Left lobe of liver (tissue), 2 donors: Measurements from ENCODE around the gene CROT. TPM values are rescaled to one million over a fixed set of nuclear protein-coding genes. Genes with fewer than 3 reads are reported as not detected.
A peak's percentile ranks its signal among the peaks of the same experiment; 100 is the strongest.

Source experiments
- ATAC-seq: fragments of 200-7000 bp; cut with Tn5 transposase; one replicate; pipeline ENCODE4 v1.9.1; 2020; ENCODE audit warnings: mild to moderate bottlenecking, moderate library complexity
- DNase-seq: peaks from one replicate; pipeline ENCODE4 v3.0.0-alpha.2; 2020; ENCODE audit warnings: low spot score
- total RNA-seq: library from RNA; stranded (reverse); gene quantifications from one replicate; pipeline ENCODE4 v1.2.1, GENCODE V29; 2021
- donor health status: DM: no; HTN: no; CAD: no; lungs with moderate emphysema.
- donor health status: DM: no; HTN: yes; CAD: no.

CROT gene
- total RNA-seq, 1 donor from 2014 or later, result 14.0 TPM

DNA sequence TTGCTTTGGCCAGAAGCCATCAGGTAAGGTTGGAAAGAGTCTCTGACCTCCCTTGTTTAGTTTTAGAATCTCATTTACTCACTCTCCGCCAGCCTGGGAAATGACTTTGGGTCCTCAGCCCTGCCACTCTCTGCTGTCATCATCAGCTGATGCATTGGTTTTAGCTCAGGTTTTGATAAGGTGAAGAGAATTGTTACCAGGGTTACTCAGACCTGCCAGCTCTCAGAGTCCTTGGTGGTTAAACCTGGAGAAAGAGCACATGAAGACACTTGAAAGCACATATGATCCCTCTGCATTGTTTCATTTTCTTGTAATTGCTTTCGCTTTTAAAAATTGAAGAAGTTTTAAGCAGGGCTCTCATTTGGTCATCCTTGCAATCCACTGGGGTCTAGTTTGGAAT, 4.0 kb upstream of the CROT start:
- ATAC-seq, result no peak
- no peak for DNase-seq

DNA sequence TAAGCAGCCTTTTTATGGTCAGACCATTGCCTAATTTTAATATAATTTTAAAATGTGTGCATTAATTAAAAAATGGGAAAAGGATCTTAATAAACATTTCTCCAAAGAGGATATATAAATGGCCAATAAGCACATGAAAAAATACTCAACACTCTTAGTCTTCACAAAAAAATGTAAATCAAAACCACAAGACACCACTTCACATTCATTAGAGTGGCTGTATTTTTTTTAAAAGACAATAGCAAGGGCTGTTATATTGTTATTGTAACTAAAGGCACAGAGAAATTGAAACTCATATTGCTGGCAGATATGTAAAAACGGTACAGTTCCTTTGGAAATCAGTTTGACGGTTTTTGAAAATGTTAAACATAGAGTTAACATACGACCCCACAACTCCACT, 3.2 kb upstream of the CROT start:
- ATAC-seq (no peak), DNase-seq (no peak)

DNA sequence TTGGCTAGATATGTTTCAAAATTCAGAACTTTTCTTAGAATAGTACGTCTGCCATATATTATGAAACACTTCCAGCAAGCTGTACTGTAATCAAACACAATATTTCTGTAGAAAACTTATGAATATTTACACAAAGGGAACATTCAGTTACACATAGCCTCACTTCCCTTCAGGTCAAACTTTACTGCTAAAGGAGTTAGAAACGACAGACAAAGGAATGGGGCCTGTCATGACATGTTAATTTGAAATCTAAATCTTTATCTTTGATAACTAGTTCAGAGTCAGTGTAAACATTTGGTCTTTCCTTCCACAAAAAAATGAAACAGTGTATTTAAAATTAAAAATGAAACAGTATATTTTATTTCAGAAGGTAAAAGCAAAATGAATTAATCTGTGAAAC, 1.0 kb upstream of the CROT start:
- DNase-seq (no peak), ATAC-seq (no peak)

DNA sequence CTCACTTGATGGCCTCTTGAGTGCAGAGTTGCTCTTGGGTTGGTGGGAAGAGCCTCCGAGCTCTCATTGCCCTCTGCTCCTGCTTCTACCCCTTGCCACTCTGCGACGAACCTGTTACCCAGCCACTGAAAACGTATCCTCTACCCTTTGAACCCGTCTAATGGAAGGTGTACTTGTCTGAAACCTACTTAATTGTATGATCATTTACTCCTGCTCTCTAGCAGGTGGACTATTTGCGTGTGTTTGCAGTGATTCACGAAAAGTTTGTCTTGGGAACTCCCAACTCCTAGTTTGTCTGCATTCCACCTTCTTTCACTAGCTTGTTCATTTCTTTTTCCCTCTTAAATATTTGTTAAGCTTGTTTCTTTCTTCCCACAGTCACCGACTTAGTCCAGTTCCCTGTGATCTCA, 503 bp downstream of the CROT start:
- no peak for DNase-seq

DNA sequence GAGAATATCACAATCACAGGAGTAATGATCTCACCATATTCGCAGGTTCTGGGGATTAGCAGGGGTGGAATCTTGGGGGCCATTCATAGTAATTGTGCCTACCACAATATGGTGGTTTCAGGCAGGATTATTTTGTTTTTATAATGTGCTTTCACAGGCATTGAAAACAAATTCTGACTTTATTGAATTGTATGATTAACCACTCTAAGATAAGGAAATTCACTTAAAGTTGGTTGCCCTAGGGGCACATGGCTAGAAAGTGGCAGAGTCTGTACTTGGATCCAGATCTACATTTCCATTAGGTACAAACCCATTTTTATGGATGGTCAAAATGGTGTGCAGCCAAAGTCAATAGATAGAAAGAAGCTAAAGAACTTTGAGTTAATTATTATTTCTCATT, 1.7 kb downstream of the CROT start:
- no peak for DNase-seq
- ATAC-seq, result no peak

More for the DNA sequence above, 503 bp downstream of the CROT start:
- ATAC-seq, result peak; percentile 61

DNA sequence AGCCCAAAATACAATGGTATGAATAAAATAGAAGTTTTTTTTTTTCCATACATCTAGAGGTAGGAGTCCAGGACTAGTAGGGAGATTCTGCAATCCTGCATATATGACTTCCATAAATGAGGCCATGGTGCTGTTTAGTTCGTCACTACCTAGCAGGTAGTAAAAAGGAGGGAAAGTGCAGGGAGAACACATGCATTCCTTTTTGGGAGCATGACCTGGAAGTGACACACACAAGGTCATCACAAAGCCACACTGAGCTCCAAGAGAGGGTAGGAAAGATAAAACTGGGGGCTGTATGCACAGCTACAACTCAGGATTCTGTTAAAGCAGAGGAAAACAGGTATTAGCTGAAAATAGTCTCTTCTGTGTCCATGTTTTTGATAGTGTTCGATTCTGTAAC, 2.2 kb downstream of the CROT start:
- no peak for DNase-seq
- ATAC-seq, result no peak

DNA sequence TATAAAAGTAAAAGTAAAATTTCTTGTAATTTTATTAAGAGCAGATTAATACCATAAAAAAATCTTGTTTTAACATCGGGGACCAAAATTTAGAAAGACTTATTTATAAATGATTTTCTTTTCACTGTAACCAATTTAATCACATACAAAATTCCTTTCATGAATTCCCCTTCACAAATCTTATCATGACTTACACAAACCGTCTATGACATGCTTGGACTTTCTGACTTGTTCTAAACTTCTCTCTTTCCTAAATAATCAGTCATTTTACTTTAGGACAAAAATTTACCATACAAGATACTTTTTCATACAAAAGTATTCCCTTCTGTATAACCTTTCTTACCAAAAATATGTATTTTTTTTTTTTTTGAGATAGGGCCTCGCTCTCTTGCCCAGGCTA, 9.3 kb downstream of the CROT start:
- DNase-seq, result no peak
- no peak for ATAC-seq

DNA sequence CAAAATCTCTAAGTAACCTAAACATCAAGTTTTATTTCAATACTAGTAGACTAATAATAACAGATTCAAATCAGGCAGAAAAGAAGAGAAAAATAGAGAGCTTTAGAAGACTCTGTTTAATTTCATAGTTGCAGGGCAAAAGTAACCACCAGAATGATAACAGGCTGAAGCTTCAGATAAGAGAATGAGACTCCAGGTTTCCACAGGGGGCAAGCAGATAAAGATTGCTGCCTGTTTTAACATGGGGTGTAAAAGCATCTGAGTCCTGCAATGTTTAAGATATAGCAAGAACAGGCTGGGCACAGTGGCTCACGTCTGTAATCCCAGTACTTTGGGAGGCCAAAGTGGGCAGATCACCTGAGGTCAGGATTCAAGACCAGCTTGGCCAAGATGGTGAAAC, 11.0 kb downstream of the CROT start:
- DNase-seq (no peak), ATAC-seq (no peak)

DNA sequence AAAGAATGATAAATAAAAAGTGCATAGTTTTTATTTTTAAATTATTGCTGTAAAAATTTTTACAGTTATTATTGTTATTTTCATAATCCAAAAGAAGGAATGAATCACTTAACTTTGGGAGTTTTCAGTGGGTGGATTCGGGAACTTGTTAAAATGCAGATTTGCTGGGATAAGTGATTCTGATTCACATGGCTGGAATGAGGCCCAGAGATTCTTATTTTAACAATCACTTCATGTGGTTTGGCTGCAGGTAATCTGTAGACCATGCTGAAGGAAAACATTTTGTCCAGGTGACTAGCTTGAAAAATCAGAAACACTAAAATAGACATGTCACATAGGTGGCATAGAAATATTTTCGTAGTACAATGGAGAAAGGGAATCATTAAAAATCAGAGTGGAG, 13.9 kb downstream of the CROT start:
- DNase-seq (no peak), ATAC-seq (no peak)

DNA sequence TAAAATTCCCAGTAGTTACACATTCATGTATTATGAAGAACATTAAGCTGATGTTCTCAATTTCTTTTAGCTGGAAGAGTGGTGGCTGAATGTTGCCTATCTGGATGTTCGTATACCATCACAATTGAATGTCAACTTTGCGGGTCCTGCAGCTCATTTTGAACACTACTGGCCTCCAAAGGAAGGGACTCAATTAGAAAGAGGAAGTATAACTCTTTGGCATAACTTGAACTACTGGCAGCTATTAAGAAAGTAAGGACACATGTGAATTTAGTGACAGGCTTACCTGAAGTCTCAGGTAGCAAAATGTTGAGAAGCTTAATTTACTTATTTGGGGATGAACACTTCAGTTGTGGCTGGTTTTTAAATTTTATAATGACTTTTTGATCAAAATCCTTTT, 15.9 kb downstream of the CROT start:
- ATAC-seq, result no peak
- DNase-seq, result no peak

DNA sequence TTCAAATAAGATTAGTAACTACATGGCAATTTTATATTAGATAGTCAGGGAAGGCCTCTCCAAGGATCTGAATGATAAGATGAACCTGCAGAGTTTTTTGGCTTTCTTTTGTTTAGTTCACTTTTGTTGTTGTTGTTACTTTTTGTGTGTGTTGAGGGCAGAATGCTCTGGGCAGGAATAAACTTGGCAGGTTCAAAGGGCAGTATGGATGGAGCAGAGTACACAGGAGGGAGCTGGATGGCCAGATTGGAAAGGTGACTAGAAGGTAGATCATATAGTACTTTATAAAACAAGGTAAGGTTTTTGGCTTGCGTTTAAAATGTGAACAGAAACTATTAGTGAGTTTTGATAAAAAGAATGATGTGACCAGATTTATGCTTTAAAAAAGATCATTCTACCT, 17.9 kb downstream of the CROT start:
- ATAC-seq, result peak; percentile 86
- DNase-seq, result no peak

DNA sequence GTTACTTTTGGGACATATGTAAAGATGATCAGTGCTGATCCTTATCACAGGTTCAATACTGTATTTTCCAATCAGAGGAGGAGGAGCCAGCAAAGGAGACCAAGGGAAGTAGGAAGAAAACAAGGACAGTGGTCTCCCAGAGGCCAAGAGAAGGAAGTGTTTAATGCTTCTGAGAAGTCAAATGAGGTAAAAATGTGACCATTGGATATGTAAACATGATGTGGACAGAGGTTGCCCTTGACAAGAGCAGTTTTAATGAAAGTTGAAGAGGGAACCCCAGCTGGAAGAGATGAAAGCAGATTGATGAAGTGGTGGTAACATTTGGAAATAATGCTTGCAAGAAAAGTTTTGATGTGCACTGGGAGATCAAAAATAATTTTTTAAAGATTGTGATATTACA, 18.8 kb downstream of the CROT start:
- peak; percentile 66 for ATAC-seq
- DNase-seq, result no peak

DNA sequence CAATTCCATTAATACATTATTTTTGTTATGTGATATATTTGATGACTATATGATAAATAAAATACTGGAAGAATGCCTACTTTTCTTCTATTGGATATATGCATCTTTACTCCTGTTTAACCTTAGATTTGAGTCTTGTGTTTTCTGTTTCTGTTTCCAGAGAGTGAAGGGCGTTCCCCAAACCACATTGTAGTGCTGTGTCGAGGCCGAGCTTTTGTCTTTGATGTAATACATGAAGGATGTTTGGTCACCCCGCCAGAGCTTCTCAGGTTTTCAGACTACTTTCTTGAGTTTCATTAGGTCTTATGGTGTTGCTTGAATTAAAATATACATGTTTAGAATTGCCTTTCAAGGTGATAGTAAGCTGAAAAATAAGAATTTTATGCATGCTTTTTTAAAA, 23.8 kb downstream of the CROT start:
- no peak for DNase-seq
- no peak for ATAC-seq

DNA sequence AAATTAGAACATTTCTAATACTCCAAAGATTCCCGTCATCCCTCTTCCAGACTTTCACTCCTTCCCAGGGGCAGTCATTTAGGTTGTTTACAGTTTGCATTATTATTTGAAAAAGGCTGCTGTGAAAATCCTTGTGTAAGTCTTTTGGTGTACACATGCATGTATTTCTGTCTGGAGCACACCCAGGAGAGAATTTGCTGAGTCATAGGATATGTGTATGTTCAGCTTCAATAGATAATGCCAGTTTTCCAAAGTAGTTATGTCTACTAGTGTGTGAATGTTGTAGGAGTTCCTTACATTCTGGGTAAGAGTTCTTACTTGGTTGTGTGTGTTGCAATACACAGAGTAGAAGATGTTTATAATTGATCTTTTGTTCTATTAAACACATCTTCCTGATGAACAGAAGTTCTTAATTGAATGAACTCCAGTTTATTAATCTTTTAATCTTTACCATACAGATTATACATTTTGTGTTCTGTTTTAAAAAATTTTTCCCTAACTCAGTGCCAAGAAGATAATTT, 25.3 kb downstream of the CROT start:
- no peak for ATAC-seq
- no peak for DNase-seq

DNA sequence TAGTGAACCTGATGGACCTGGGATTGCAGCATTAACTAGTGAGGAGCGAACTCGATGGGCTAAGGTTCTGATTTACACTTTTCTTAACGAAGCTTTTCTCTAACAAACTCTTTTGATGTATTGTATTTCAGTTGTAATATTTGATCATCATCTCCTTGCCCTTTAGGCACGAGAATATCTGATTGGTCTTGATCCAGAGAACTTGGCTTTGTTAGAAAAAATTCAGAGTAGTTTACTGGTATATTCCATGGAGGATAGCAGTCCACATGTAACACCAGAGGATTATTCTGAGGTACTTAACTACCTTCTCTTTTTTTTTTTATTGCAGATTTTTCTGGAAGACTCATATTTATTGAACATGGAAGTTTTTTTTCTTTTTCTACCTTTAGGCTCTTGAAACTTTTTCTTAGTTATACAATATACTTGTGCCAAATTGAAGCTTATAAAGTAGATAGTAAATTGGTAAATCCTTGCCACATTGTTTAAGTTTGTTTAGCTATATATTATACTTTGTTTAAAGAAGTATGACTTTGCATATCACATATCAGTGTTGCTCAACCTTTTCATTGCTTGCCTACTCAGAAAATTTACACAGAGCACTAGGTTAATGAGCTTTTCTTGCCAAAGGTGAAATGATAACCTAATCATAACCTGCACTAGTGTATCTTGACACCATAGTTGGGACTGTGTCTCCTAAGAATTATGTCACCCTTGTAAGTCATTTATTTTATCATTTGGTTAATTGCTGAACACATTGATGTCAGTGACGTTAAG, 30.4 kb downstream of the CROT start:
- DNase-seq (no peak), ATAC-seq (no peak)

DNA sequence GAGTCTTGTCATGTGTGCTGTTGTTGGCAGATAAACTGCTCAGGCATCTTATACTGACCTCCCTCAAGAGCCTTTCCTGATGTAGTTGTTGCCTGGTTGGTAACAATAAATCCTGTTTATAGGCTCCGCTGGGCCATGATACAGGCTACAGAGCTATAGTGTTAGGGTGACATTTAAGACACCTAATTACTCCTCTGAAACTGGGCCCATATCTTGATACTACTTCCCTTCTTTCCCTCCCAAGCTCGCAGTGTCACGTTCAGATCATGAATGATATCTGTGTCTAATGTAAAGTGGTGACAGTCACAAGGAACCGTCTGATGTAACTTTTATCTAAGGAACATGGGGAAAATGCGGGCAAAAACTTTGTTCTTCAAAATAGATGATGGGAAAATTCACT, 35.4 kb downstream of the CROT start:
- ATAC-seq (no peak), DNase-seq (no peak)

DNA sequence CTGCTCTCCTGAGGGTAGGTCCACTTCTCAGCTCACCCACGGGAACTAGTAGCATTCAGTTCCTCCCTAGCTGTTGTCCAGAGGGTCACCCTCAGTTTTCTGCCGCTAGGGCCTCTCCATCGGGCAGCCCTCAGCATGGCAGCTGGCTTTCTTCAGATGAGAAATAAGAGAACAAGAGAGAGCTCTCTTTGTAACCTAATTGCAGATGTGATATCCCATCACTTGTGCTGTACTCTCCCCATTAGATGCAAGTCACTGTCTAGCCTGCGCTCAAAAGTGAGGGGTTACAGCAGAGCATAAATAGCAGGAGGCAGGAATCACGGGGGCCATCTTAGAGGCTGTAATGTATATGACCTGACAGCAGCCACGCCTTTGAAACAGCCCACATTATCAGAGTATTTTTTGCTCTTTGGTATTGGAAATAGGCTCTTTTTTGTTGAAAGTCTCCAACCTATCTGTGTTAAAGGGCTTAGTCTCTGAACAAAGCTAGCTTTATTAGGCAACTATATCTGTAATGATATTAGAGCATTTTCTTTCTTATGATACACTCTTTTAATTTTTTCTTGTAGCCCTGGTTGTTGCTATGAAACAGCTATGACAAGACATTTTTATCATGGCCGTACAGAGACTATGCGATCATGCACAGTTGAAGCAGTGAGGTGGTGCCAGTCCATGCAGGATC, 45.7 kb downstream of the CROT start:
- DNase-seq (no peak), ATAC-seq (peak; percentile 23)

DNA sequence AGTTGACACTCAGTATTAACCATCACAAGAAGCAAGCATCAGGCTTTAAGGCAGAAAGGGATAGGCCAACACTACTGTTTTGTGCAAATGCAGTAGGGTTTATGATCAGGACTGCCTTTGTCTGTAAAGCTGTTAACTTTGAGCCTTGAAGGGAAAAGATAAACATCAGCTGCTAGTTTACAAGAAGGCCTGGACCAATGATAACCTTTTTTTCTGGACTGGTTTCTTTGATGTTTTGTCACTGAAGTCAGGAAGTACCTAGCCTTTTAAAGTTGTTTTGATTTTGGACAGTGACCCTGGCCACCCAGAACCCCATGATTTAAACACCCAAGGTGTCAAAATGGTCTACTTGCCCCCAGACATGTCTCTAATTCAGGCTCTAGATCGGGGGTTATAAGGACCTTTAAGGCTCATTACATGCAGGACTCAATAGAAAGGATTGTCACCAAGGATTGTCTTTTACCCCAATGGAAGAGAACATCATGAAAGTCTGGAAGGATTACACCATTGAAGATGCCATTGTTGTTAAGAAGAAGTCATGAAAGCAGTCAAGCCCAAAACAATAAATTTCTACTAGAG, 50.1 kb downstream of the CROT start:
- no peak for ATAC-seq
- DNase-seq, result no peak

DNA sequence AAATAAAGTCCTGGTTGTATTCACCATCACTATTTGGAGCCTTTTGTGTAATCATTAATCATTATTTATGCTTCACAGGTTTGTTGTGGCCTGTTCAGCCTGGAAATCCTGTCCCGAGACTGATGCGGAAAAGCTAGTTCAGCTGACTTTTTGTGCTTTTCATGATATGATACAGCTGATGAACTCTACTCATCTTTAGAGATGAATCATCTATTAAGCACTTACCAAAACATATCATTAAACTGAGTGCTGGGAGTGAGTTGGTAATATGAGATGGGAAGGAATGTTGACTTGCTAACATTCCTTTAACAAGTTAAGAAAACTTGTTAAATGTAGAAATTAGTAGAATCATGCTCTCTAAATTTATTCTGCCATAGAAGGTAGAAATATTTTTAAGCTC, 53.0 kb downstream of the CROT start:
- ATAC-seq (no peak), DNase-seq (no peak)

DNA sequence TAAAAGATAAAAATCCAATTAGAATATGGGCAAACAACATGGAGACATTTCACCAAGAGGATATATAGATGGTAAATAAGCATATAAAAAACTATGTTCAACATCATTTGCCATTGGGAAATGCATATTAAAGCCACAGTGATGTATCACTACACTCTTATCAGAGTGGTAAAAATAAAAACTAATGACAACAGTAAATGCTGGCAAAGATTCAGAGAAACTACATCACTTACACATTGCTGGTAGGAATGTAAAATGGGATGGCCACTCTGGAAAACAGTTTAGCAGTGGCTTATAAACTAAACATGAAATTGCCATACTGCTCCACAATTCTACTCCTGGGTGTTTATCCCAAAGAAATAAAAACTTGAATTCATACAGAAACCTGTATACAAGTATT, 59.2 kb downstream of the CROT start:
- DNase-seq (no peak), ATAC-seq (no peak)

DNA sequence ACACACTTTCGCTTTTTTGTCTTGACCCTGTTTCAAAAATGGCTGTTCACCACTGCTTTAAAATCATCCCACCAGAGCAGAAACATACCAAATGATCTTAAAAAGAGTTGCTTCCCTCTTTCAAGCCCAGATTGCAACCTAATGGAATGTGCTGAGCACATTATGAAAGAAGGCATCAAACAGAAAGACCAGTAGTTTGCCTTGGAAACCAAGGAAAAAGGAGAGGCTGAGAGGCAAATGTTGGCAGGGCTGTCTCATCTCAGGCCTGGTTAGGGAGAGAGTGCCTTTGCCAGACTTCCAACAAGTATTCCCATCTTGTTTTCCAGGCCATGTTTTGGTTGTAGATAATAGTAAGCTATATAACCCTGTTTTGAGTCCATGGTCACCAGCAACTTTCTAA, 65.7 kb downstream of the CROT start:
- no peak for DNase-seq
- no peak for ATAC-seq

DNA sequence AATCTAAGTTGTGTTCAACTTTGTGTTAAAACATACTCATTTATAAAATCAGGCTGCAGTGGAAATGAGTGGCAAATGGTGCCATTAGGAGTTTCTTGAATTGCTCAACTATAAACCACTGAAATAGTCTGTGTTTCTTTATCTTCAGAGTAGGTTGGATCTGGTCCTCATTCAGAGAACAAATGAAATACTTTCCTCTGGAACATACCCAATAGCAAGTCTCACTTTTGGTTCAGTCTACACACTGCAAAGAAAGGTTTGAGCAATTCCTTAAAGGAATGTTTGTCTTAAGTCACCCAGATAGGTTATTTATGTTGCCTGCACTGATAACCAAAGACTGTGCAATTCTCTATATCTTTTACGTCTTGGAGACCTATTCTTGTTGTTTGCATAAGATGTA, 67.6 kb downstream of the CROT start:
- no peak for ATAC-seq

More for the DNA sequence above, 67.6 kb downstream of the CROT start:
- DNase-seq, result no peak
